ENCODE data around the gene LDLR. TPM values are rescaled to one million over a fixed set of nuclear protein-coding genes. Genes with fewer than 3 reads are reported as not detected.
A peak's percentile ranks its signal among the peaks of the same experiment; 100 is the strongest.

Gene LDLR
- total RNA-seq, 1 experiment from 2014 or later: 175 TPM

- no TSS peak for BruUV-seq (replicated peaks)
- Histone ChIP-seq H3K27ac (ENCODE audit: low read depth, low read length, poor library complexity, severe bottlenecking) (no peak overlapping the region), H3K27me3 (replicated peaks; ENCODE audit: insufficient read depth, low read depth, low read length, poor library complexity) (no peaks in the 10 kb centered on the region), H3K4me1 (ENCODE audit: insufficient read depth, low read length, poor library complexity, severe bottlenecking) (no peaks in the 10 kb centered on the region), H3K36me3 (ENCODE audit: insufficient read depth, low read length, poor library complexity, severe bottlenecking) (peaks cover 29% of the 10 kb centered on the region), H3K9me3 (ENCODE audit: low read depth, low read length, poor library complexity, severe bottlenecking) (peaks cover 5% of the 10 kb centered on the region), H3K4me3 (ENCODE audit: low read depth, low read length, poor library complexity, severe bottlenecking) (no peak overlapping the region)
- TF ChIP-seq EZH2 (IDR thresholded peaks at IDR 0.05; ENCODE audit: borderline replicate concordance, low read depth, low read length, poor library complexity, severe bottlenecking) (no peak), CTCF (conservative IDR thresholded peaks at IDR 0.05; ENCODE audit: low read depth, low read length) (no peak)
- ChIA-PET CTCF (no interaction called here), POLR2A (ENCODE audit: low non-redundant PET) (no interaction called here)
- intact Hi-C loops (cut with micrococcal nuclease; ENCODE audit: unreplicated experiment): no loop called here
- DNase-seq (ENCODE audit: low spot score): no peak
Observed at GRCh38 chr19:11181488-11181887, 92.2 kb downstream of the LDLR start.

Small RNA genes within 50 kb of the gene (microRNA-seq; reads per million reads assigned to microRNA genes)
- gene MIR6886: 29.7 reads per million, percentile 49 among the genes with 10 or more reads in this experiment

Other genes starting within 250 kb of the LDLR start
- not detected in 2 replicates for gene C19orf38, start 241.0 kb upstream of the LDLR start, total RNA-seq (2021)
- gene CARM1, start 217.9 kb upstream of the LDLR start, total RNA-seq (2021): 78.7 and 81.5 TPM in 2 replicates
- 24.5 and 24.6 TPM in 2 replicates for gene YIPF2, start 160.8 kb upstream of the LDLR start, total RNA-seq (2021)
- 30.0 and 32.5 TPM in 2 replicates for gene TIMM29, start 160.7 kb upstream of the LDLR start, total RNA-seq (2021)
- 307 and 319 TPM in 2 replicates for gene SMARCA4, start 128.4 kb upstream of the LDLR start, total RNA-seq (2021)
- 97.6 and 107 TPM in 2 replicates for gene SPC24, start 66.3 kb downstream of the LDLR start, total RNA-seq (2021)
- gene KANK2, start 108.1 kb downstream of the LDLR start, total RNA-seq (2021): 85.8 and 90.9 TPM in 2 replicates
- gene ANGPTL8, start 150.2 kb downstream of the LDLR start, total RNA-seq (2021): not detected in 2 replicates
- gene DOCK6, start 173.1 kb downstream of the LDLR start, total RNA-seq (2021): 15.6 and 24.5 TPM in 2 replicates
- gene TSPAN16, start 206.7 kb downstream of the LDLR start, total RNA-seq (2021): not detected in 2 replicates

Measured in A673 (cell line).